Measurements from ENCODE around the gene COL1A1.

The COL1A1 gene

DNA sequence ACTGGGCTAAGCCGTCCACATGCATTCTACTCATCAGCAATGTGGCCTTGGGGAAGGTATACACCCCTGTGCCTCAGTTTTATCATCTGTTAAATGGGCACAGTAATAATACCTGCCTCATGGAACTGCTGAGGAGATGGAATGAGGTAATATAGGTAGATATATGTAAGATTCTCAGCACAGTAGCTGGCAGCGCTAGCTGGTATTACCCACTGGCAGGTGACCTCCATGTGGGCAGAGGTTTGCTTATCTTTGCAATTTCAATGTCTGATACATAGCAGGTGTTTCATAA is 36.8 kb downstream of the COL1A1 start:
- Histone ChIP-seq H3K4me2 (ENCODE audit: low read length) (no peak overlapping the region), H4K20me1 (ENCODE audit: insufficient read depth, low read length) (no peaks in the 10 kb centered on the region), H3K9ac (ENCODE audit: low read length) (no peak overlapping the region), H3K27me3 (ENCODE audit: insufficient read depth, low read length) (no peaks in the 10 kb centered on the region), H3F3A (ENCODE audit: insufficient read depth, low read length) (no peaks in the 10 kb centered on the region), H3K27ac (ENCODE audit: low read depth, low read length, poor library complexity, severe bottlenecking) (no peak overlapping the region), H3K36me3 (ENCODE audit: insufficient read depth, low read length) (no peaks in the 10 kb centered on the region), H3K4me3 (ENCODE audit: low read depth, low read length, poor library complexity, severe bottlenecking) (no peak overlapping the region), H3K9me2 (ENCODE audit: low read depth, low read length) (no peaks in the 10 kb centered on the region), H3K79me2 (ENCODE audit: insufficient read depth, low read length) (no peaks in the 10 kb centered on the region), H3K4me1 (ENCODE audit: insufficient read depth, low read length, severe bottlenecking) (peaks cover 18% of the 10 kb centered on the region), H2AFZ (ENCODE audit: low read length) (no peak overlapping the region), H3K9me3 (ENCODE audit: low read length) (no peaks in the 10 kb centered on the region)
- TF ChIP-seq EZH2 (IDR thresholded peaks at IDR 0.05; ENCODE audit: borderline replicate concordance, low read length): no peak
- TF ChIP-seq, protein P1, sequence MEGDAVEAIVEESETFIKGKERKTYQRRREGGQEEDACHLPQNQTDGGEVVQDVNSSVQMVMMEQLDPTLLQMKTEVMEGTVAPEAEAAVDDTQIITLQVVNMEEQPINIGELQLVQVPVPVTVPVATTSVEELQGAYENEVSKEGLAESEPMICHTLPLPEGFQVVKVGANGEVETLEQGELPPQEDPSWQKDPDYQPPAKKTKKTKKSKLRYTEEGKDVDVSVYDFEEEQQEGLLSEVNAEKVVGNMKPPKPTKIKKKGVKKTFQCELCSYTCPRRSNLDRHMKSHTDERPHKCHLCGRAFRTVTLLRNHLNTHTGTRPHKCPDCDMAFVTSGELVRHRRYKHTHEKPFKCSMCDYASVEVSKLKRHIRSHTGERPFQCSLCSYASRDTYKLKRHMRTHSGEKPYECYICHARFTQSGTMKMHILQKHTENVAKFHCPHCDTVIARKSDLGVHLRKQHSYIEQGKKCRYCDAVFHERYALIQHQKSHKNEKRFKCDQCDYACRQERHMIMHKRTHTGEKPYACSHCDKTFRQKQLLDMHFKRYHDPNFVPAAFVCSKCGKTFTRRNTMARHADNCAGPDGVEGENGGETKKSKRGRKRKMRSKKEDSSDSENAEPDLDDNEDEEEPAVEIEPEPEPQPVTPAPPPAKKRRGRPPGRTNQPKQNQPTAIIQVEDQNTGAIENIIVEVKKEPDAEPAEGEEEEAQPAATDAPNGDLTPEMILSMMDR (IDR thresholded peaks at IDR 0.05; ENCODE audit: low read length): no peak

DNA sequence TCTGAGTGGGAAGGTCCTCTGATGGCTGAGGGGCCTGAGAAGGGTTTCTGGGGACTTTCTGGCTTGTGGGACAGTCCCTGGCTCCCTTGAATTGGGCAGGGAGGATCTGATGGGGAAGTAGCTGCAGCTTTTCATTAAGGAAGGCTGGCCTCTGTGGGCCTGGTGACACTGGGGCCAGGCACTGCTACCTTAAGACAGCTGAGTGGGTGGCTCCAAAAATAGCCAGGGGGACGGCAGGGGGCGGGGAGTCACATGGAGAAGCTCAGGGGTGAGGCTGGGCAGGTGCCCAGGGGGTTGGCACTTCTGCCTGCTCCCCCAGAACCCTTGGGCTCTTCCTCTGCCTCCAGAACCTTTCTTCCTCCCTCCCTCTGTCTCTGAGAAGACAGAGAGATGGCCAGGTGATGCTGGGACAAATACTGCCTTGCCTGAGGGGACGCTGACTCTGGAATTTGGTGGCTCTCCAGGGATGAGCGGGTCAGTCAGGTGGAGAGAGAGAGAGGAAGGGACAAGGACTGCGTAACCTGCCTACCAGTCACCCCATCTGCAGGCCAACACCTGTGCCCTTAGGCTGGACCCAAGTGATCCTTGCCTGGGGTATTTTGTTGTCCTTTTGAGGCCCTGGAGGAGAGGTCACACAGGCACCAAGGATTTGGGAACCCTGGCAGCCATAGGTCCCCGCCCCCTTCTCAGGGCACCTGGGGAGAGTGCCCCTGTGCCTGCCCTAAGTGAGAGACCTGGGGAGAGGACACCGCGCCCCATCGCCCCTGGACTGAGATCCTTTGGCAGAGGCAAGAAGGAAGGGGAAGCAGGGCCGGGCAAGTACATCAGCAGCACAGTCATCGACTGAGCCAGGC is 37.4 kb downstream of the COL1A1 start:
- Histone ChIP-seq H3K9me3 (ENCODE audit: low read length) (no peaks in the 10 kb centered on the region), H3F3A (ENCODE audit: insufficient read depth, low read length) (no peaks in the 10 kb centered on the region), H4K20me1 (ENCODE audit: insufficient read depth, low read length) (no peaks in the 10 kb centered on the region), H3K4me1 (ENCODE audit: insufficient read depth, low read length, severe bottlenecking) (peaks cover 17% of the 10 kb centered on the region), H3K27me3 (ENCODE audit: insufficient read depth, low read length) (no peaks in the 10 kb centered on the region), H3K9ac (ENCODE audit: low read length) (no peak overlapping the region), H3K9me2 (ENCODE audit: low read depth, low read length) (no peaks in the 10 kb centered on the region), H3K4me2 (ENCODE audit: low read length) (no peak overlapping the region), H3K79me2 (ENCODE audit: insufficient read depth, low read length) (no peaks in the 10 kb centered on the region), H3K4me3 (ENCODE audit: low read depth, low read length, poor library complexity, severe bottlenecking) (no peak overlapping the region), H3K36me3 (ENCODE audit: insufficient read depth, low read length) (no peaks in the 10 kb centered on the region), H2AFZ (ENCODE audit: low read length) (no peak overlapping the region), H3K27ac (ENCODE audit: low read depth, low read length, poor library complexity, severe bottlenecking) (no peak overlapping the region)
- TF ChIP-seq EZH2 (IDR thresholded peaks at IDR 0.05; ENCODE audit: borderline replicate concordance, low read length): no peak
- TF ChIP-seq, protein P1 (IDR thresholded peaks at IDR 0.05; ENCODE audit: low read length): no peak

DNA sequence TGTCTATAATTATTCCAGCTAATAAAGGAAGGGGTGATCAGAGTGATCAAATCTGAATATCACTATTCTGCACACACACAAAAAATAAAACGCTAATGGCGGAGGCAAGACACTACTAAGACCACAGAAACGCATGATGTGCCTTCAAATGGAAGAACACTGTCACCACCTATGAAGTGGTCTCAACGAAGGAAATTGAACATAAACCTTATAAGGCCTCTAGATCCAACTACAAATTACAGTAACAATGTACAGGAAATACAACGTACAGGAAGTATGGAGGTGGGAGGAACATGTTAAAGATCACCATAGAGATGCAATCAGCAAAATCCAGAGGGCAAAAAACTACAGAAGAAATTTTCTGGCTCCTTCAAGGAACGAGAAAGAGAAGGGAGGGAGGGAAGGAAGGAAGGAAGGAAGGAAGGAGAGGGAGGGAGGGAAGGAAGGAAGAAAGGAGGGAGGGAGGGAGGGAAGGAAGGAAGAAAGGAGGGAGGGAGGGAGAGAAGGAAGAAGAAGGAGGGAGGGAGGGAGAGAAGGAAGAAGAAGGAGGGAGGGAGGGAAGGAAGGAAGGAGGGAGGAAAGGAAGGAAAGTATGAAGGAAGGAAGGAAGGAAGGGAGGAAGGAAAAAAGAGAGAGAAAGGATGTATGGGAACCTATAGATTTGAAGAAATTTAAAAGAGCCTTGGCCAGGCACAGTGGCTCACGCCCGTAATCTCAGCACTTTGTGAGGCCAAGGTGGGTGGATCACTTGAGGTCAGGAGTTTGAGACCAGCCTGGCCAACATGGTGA is 38.8 kb downstream of the COL1A1 start:
- Histone ChIP-seq H3K27ac (ENCODE audit: low read depth, low read length, poor library complexity, severe bottlenecking) (no peak overlapping the region), H4K20me1 (ENCODE audit: insufficient read depth, low read length) (no peaks in the 10 kb centered on the region), H3K4me3 (ENCODE audit: low read depth, low read length, poor library complexity, severe bottlenecking) (no peak overlapping the region), H3K27me3 (ENCODE audit: insufficient read depth, low read length) (no peaks in the 10 kb centered on the region), H2AFZ (ENCODE audit: low read length) (no peak overlapping the region), H3K4me1 (ENCODE audit: insufficient read depth, low read length, severe bottlenecking) (peaks cover 10% of the 10 kb centered on the region), H3K36me3 (ENCODE audit: insufficient read depth, low read length) (no peaks in the 10 kb centered on the region), H3K9ac (ENCODE audit: low read length) (no peak overlapping the region), H3K9me2 (ENCODE audit: low read depth, low read length) (no peaks in the 10 kb centered on the region), H3F3A (ENCODE audit: insufficient read depth, low read length) (no peaks in the 10 kb centered on the region), H3K4me2 (ENCODE audit: low read length) (no peak overlapping the region), H3K9me3 (ENCODE audit: low read length) (no peaks in the 10 kb centered on the region), H3K79me2 (ENCODE audit: insufficient read depth, low read length) (no peaks in the 10 kb centered on the region)
- TF ChIP-seq, protein P1 (IDR thresholded peaks at IDR 0.05; ENCODE audit: low read length): no peak
- TF ChIP-seq EZH2 (IDR thresholded peaks at IDR 0.05; ENCODE audit: borderline replicate concordance, low read length): no peak

Data from OCI-LY1 (cell line).